ENCODE results near the gene CLDN12.
"Not testable (repeated sequence)": the region's sequence is repeated elsewhere in the genome, so short reads cannot be mapped to it uniquely, and the experiment has no call there.

The CLDN12 gene

GRCh38 chr7:90445633-90446032 is 42.4 kb downstream of the CLDN12 start:
- DNase-seq = no peak

GRCh38 chr7:90446137-90446899 is 43.1 kb downstream of the CLDN12 start:
- DNase-seq = no peak

GRCh38 chr7:90453259-90453891 is 50.1 kb downstream of the CLDN12 start:
- no peak for DNase-seq

- no peak for DNase-seq
Measured at GRCh38 chr7:90453931-90454330, 50.7 kb downstream of the CLDN12 start.

GRCh38 chr7:90455163-90456030 is 52.1 kb downstream of the CLDN12 start:
- DNase-seq = no peak

GRCh38 chr7:90458104-90458503 is 54.8 kb downstream of the CLDN12 start:
- DNase-seq = no peak

- DNase-seq = no peak
Measured at GRCh38 chr7:90459888-90460287, 56.6 kb downstream of the CLDN12 start.

- DNase-seq = no peak
Measured at GRCh38 chr7:90461219-90461618, 58.0 kb downstream of the CLDN12 start.

- not testable (repeated sequence) for DNase-seq
Measured at GRCh38 chr7:90463151-90463628, 59.9 kb downstream of the CLDN12 start.

Measured in effector CD8-positive, alpha-beta T cell (primary cell).